DND-41 (cell line): ENCODE data around the gene AUTS2.

ENCODE experiments used
- ATAC-seq: fragments of 200-7000 bp; cut with Tn5 transposase; 3 replicates; pipeline ENCODE4 v1.9.1; 2021; ENCODE audit warnings: low read depth; ENCODE audit not compliant: insufficient read depth
- DNase-seq: peaks from one replicate; pipeline ENCODE4 v3.0.0-alpha.2; 2020
- H2AFZ ChIP-seq: 2 replicates; pipeline ENCODE4 v1.6.0; 2012; ENCODE audit warnings: low read depth, low read length
- H3K27ac ChIP-seq: 2 replicates; pipeline ENCODE4 v1.5.1; 2012; ENCODE audit warnings: low read length, inconsistent platforms
- H3K27me3 ChIP-seq: fragments of 200-600 bp; sonication (generic); 2 replicates; pipeline ENCODE4 v1.6.0; 2012; ENCODE audit warnings: low read length, mild to moderate bottlenecking, inconsistent platforms; ENCODE audit not compliant: insufficient read depth, poor library complexity
- H3K36me3 ChIP-seq: 2 replicates; pipeline ENCODE4 v1.5.1; 2012; ENCODE audit warnings: low read length, inconsistent platforms; ENCODE audit not compliant: insufficient read depth
- H3K4me1 ChIP-seq: 2 replicates; pipeline ENCODE4 v1.5.1; 2012; ENCODE audit warnings: mild to moderate bottlenecking, low read length; ENCODE audit not compliant: insufficient read depth
- H3K4me2 ChIP-seq: 2 replicates; pipeline ENCODE4 v1.6.0; 2012; ENCODE audit warnings: mild to moderate bottlenecking, moderate library complexity, low read length, inconsistent platforms; ENCODE audit not compliant: insufficient read depth
- H3K4me3 ChIP-seq, 2 experiments: fragments of 200-600 bp in 1 of 2; shearing (Covaris generic) in 1 of 2; 2 replicates each; pipeline ENCODE4 v1.5.1; 2012 to 2016; ENCODE audit warnings: inconsistent platforms in 2 of 2, low read length in 2 of 2, mild to moderate bottlenecking in 2 of 2, low read depth in 1 of 2, moderate library complexity in 1 of 2
- H3K79me2 ChIP-seq: 2 replicates; pipeline ENCODE4 v1.6.0; 2012; ENCODE audit warnings: low read length, inconsistent platforms; ENCODE audit not compliant: insufficient read depth
- H3K9ac ChIP-seq: 2 replicates; pipeline ENCODE4 v1.6.0; 2012; ENCODE audit warnings: low read depth, mild to moderate bottlenecking, inconsistent platforms, low read length, moderate library complexity
- H3K9me3 ChIP-seq: 2 replicates; pipeline ENCODE4 v1.5.1; 2012; ENCODE audit warnings: low read length, moderate library complexity, mild to moderate bottlenecking, inconsistent platforms; ENCODE audit not compliant: insufficient read depth, severe bottlenecking
- H4K20me1 ChIP-seq: 2 replicates; pipeline ENCODE4 v1.6.0; 2012; ENCODE audit warnings: low read length; ENCODE audit not compliant: insufficient read depth
- EZH2 ChIP-seq: IDR thresholded peaks from 3 replicates; pipeline ENCODE4 v1.6.1; 2012; ENCODE audit warnings: borderline replicate concordance, low read depth, mild to moderate bottlenecking, moderate library complexity, low read length, inconsistent platforms; ENCODE audit not compliant: severe bottlenecking
- TF ChIP-seq, protein P1 (sequence below): IDR thresholded peaks from 2 replicates; pipeline ENCODE4 v1.5.1; 2012; ENCODE audit warnings: borderline replicate concordance, low read length, moderate library complexity, mild to moderate bottlenecking; ENCODE audit not compliant: poor library complexity, severe bottlenecking; ENCODE audit errors: extremely low read depth

AUTS2 gene

DNA sequence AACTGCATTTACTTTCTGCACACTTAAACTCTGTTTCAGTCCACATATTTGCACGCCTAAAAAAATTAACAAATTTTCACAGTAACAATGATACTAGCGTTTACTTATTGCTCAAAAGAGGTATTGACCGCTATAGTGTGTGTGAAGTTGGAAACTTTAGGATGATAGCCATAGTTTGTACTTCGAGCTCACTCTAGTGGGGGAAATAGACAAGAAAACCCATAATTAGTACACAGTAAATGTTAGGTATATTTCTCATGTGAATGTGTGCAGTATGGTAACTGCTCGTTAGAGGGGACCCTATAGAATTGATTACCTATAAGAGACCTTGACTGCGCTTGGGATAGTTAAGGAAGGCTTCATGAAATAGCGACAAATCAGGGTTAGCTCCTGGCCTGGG is 238.4 kb downstream of the AUTS2 start:
- no peak overlapping the region for H3K9ac ChIP-seq
- H2AFZ ChIP-seq: no peak overlapping the region
- no peak overlapping the region for H3K4me2 ChIP-seq
- peaks cover 4% of the 10 kb centered on the region; the same call in 1 of the 2 replicates for H3K79me2 ChIP-seq
- H3K9me3 ChIP-seq: no peaks in the 10 kb centered on the region
- peaks cover 7% of the 10 kb centered on the region; the same call in 1 of the 2 replicates for H3K4me1 ChIP-seq
- H3K4me3 ChIP-seq: no peak overlapping the region
- no peaks in the 10 kb centered on the region for H3K36me3 ChIP-seq
- no peak for TF ChIP-seq EZH2
- TF ChIP-seq, protein P1, sequence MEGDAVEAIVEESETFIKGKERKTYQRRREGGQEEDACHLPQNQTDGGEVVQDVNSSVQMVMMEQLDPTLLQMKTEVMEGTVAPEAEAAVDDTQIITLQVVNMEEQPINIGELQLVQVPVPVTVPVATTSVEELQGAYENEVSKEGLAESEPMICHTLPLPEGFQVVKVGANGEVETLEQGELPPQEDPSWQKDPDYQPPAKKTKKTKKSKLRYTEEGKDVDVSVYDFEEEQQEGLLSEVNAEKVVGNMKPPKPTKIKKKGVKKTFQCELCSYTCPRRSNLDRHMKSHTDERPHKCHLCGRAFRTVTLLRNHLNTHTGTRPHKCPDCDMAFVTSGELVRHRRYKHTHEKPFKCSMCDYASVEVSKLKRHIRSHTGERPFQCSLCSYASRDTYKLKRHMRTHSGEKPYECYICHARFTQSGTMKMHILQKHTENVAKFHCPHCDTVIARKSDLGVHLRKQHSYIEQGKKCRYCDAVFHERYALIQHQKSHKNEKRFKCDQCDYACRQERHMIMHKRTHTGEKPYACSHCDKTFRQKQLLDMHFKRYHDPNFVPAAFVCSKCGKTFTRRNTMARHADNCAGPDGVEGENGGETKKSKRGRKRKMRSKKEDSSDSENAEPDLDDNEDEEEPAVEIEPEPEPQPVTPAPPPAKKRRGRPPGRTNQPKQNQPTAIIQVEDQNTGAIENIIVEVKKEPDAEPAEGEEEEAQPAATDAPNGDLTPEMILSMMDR: no peak
- no peak for DNase-seq
- H3K27ac ChIP-seq: no peak overlapping the region
- peaks cover 13% of the 10 kb centered on the region; the same call in 1 of the 2 replicates for H4K20me1 ChIP-seq
- ATAC-seq: no peak
- H3K27me3 ChIP-seq: no peaks in the 10 kb centered on the region

DNA sequence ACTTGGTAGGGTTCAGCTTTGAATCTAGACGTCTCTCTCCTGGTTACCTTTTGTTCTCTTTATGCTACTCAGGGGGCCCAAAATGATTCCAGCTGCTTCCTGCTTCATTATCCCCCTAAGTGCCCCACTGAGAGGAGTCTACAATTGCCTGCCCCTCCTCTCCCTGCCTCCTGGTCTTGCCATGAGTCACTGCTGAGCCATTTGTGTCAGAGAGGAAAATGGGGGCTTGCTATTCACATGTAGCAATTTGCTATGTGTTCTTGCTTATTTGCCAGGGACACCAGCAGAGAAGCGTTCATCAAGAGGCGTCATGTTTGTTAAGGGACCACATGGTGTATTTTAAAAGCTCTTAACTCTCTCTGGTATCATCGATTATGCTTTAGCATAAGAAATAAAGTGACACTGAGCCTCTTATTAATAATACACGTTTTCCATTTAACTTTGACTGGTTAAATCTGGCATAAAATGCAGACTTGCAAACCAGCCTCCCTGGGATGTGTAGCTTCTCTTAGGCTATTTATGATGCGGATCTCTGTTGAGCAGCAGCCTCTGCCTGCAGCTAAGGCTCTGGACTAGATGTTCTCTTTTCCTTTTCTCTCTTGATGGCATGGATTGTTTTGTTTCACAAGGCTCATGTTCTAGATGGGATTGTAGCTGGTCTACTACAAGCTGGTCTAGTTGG is 239.3 kb downstream of the AUTS2 start:
- Histone ChIP-seq H3K27ac (no peak overlapping the region), H3K9me3 (no peaks in the 10 kb centered on the region), H3K9ac (no peak overlapping the region), H3K4me1 (peaks cover 7% of the 10 kb centered on the region; the same call in 1 of the 2 replicates), H3K79me2 (peaks cover 5% of the 10 kb centered on the region; the same call in 1 of the 2 replicates), H4K20me1 (peaks cover 14% of the 10 kb centered on the region; the same call in 1 of the 2 replicates), H3K4me2 (no peak overlapping the region), H3K27me3 (no peaks in the 10 kb centered on the region), H3K36me3 (no peaks in the 10 kb centered on the region), H3K4me3 (no peak overlapping the region), H2AFZ (no peak overlapping the region)
- ATAC-seq (peak; percentile 31; the same call in 1 of the 3 replicates), DNase-seq (no peak)
- TF ChIP-seq, protein P1: no peak
- TF ChIP-seq EZH2: no peak

DNA sequence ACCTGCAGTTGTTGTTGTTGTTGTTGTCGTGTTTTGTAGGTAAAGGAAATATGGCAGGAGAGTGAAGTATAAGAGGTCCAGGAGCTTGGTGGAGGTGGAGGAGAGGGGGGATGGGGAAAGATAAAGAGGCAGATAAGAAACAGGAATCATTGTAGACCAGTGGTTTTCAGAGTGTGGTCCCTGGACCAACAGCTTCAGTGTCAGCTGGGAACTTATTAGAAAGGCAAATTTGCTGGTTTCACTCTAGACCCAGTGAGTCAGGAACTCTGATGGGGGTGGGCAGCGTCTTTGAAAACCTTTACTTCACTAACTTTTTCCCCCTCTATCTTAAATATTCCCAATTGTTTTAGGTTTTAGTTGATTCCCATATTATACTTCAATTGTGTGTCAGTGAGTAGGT is 241.5 kb downstream of the AUTS2 start:
- ATAC-seq (no peak), DNase-seq (no peak)
- Histone ChIP-seq H3K9ac (no peak overlapping the region), H3K4me1 (peaks cover 7% of the 10 kb centered on the region; the same call in 1 of the 2 replicates), H2AFZ (no peak overlapping the region), H3K4me3 (no peak overlapping the region), H3K79me2 (peaks cover 8% of the 10 kb centered on the region), H3K27ac (no peak overlapping the region), H3K27me3 (no peaks in the 10 kb centered on the region), H3K9me3 (no peaks in the 10 kb centered on the region), H4K20me1 (peaks cover 13% of the 10 kb centered on the region; the same call in 1 of the 2 replicates), H3K36me3 (no peaks in the 10 kb centered on the region), H3K4me2 (no peak overlapping the region)
- TF ChIP-seq, protein P1: no peak
- TF ChIP-seq EZH2: no peak
